T-helper 17 cell (primary cell): ENCODE measurements around the gene TMOD3. TPM values are rescaled to one million over a fixed set of nuclear protein-coding genes. Genes with fewer than 3 reads are reported as not detected.

Experiments
- ATAC-seq: fragments of 150-1000 bp; cut with Tn5 transposase; 2 replicates; pipeline ENCODE4 v1.10.0; 2021; ENCODE audit warnings: mild to moderate bottlenecking, moderate library complexity
- DNase-seq, 3 donors: peaks; one replicate each; pipeline versions ENCODE4 v3.0.0 to v3.0.0-alpha.2; 2020 to 2021
- H3K9me3 ChIP-seq: one replicate; pipeline ENCODE4 v1.7.0; 2013; ENCODE audit warnings: low read length, mild to moderate bottlenecking; ENCODE audit not compliant: control insufficient read depth, poor library complexity, severe bottlenecking
- H3K27ac Mint-ChIP-seq: one replicate; pipeline ENCODE4 v1.8.0; 2022; ENCODE audit warnings: mild to moderate bottlenecking, moderate library complexity, mixed read lengths
- H3K27me3 Mint-ChIP-seq: one replicate; pipeline ENCODE4 v1.8.0; 2022; ENCODE audit warnings: mixed read lengths
- H3K36me3 Mint-ChIP-seq: one replicate; pipeline ENCODE4 v1.8.0; 2022; ENCODE audit warnings: low read depth, mixed read lengths
- H3K4me1 Mint-ChIP-seq: one replicate; pipeline ENCODE4 v1.8.0; 2022; ENCODE audit warnings: mild to moderate bottlenecking, mixed read lengths
- H3K4me3 Mint-ChIP-seq: one replicate; pipeline ENCODE4 v1.8.0; 2022; ENCODE audit warnings: mild to moderate bottlenecking, moderate library complexity, mixed read lengths
- total RNA-seq, 4 donors: library from RNA in 2 of 4; stranded (reverse) in 2 of 4; gene quantifications; one replicate each; pipeline ENCODE4 v1.2.3 and lab custom pipeline; 2022 to 2026

The TMOD3 gene
- total RNA-seq, 2 donors from 2014 or later = 48.1 to 58.1 TPM

- H3K4me1 Mint-ChIP-seq = peaks cover 39% of the 10 kb centered on the region
- no peaks in the 10 kb centered on the region for H3K9me3 ChIP-seq
- peaks cover 15% of the 10 kb centered on the region for H3K36me3 Mint-ChIP-seq
- H3K4me3 Mint-ChIP-seq = peak overlapping the region; percentile 82
- DNase-seq = peak; percentile 22 to 55 (median 28)
- H3K27me3 Mint-ChIP-seq = no peaks in the 10 kb centered on the region
- ATAC-seq = peak; percentile 100
- H3K27ac Mint-ChIP-seq = peak overlapping the region; percentile 88
These were observed 32.3 kb downstream of the TMOD3 start for GRCh38 chr15:51861557-51862359.

GRCh38 chr15:51863131-51863530 lies 33.7 kb downstream of the TMOD3 start:
- peaks cover 36% of the 10 kb centered on the region for H3K4me1 Mint-ChIP-seq
- peak overlapping the region; percentile 21 for H3K4me3 Mint-ChIP-seq
- no peaks in the 10 kb centered on the region for H3K27me3 Mint-ChIP-seq
- ATAC-seq (no peak), DNase-seq (no peak)
- peaks cover 19% of the 10 kb centered on the region for H3K36me3 Mint-ChIP-seq
- H3K9me3 ChIP-seq = no peaks in the 10 kb centered on the region
- H3K27ac Mint-ChIP-seq = peak overlapping the region; percentile 88

GRCh38 chr15:51864408-51865056 lies 35.1 kb downstream of the TMOD3 start:
- Mint-ChIP-seq H3K27me3 (no peaks in the 10 kb centered on the region), H3K4me1 (peaks cover 36% of the 10 kb centered on the region)

GRCh38 chr15:51865317-51865716 lies 35.9 kb downstream of the TMOD3 start:
- Mint-ChIP-seq H3K4me3 (no peak overlapping the region), H3K36me3 (peaks cover 21% of the 10 kb centered on the region), H3K27ac (peak overlapping the region; percentile 88)

More at GRCh38 chr15:51864408-51865056, 35.1 kb downstream of the TMOD3 start:
- H3K36me3 Mint-ChIP-seq = peaks cover 21% of the 10 kb centered on the region
- DNase-seq = no peak
- peak overlapping the region; percentile 88 for H3K27ac Mint-ChIP-seq
- no peak for ATAC-seq
- no peak overlapping the region for H3K4me3 Mint-ChIP-seq
- H3K9me3 ChIP-seq = no peaks in the 10 kb centered on the region

GRCh38 chr15:51866161-51866560 lies 36.7 kb downstream of the TMOD3 start:
- no peaks in the 10 kb centered on the region for H3K9me3 ChIP-seq
- Mint-ChIP-seq H3K4me3 (no peak overlapping the region), H3K36me3 (peaks cover 21% of the 10 kb centered on the region), H3K4me1 (peaks cover 31% of the 10 kb centered on the region), H3K27me3 (no peaks in the 10 kb centered on the region), H3K27ac (peak overlapping the region; percentile 87)
- ATAC-seq (no peak), DNase-seq (no peak)

More at GRCh38 chr15:51865317-51865716, 35.9 kb downstream of the TMOD3 start:
- no peaks in the 10 kb centered on the region for H3K9me3 ChIP-seq
- Mint-ChIP-seq H3K27me3 (no peaks in the 10 kb centered on the region), H3K4me1 (peaks cover 36% of the 10 kb centered on the region)
- no peak for DNase-seq
- ATAC-seq = no peak

GRCh38 chr15:51866751-51867150 lies 37.3 kb downstream of the TMOD3 start:
- H3K27me3 Mint-ChIP-seq = no peaks in the 10 kb centered on the region
- no peak for ATAC-seq
- peak overlapping the region; percentile 87 for H3K27ac Mint-ChIP-seq
- no peak for DNase-seq
- no peaks in the 10 kb centered on the region for H3K9me3 ChIP-seq
- peaks cover 25% of the 10 kb centered on the region for H3K36me3 Mint-ChIP-seq
- no peak overlapping the region for H3K4me3 Mint-ChIP-seq
- H3K4me1 Mint-ChIP-seq = peaks cover 29% of the 10 kb centered on the region

- no peak overlapping the region for H3K4me3 Mint-ChIP-seq
- no peaks in the 10 kb centered on the region for H3K27me3 Mint-ChIP-seq
- H3K27ac Mint-ChIP-seq = peak overlapping the region; percentile 32
- peaks cover 20% of the 10 kb centered on the region for H3K4me1 Mint-ChIP-seq
- ATAC-seq = no peak
- peaks cover 17% of the 10 kb centered on the region for H3K36me3 Mint-ChIP-seq
- H3K9me3 ChIP-seq = no peaks in the 10 kb centered on the region
- no peak for DNase-seq
These were observed 39.6 kb downstream of the TMOD3 start for GRCh38 chr15:51869060-51869421.

GRCh38 chr15:51870774-51871173 lies 41.3 kb downstream of the TMOD3 start:
- H3K4me3 Mint-ChIP-seq = no peak overlapping the region

GRCh38 chr15:51874751-51875644 lies 45.5 kb downstream of the TMOD3 start:
- Mint-ChIP-seq H3K4me1 (peaks cover 27% of the 10 kb centered on the region), H3K27ac (peak overlapping the region; percentile 22), H3K36me3 (peaks cover 10% of the 10 kb centered on the region), H3K4me3 (no peak overlapping the region), H3K27me3 (no peaks in the 10 kb centered on the region)
- H3K9me3 ChIP-seq = no peaks in the 10 kb centered on the region
- ATAC-seq = no peak
- DNase-seq = no peak

More at GRCh38 chr15:51870774-51871173, 41.3 kb downstream of the TMOD3 start:
- H3K4me1 Mint-ChIP-seq = peaks cover 12% of the 10 kb centered on the region
- no peak overlapping the region for H3K27ac Mint-ChIP-seq
- no peak for ATAC-seq
- no peaks in the 10 kb centered on the region for H3K9me3 ChIP-seq
- no peak for DNase-seq
- H3K36me3 Mint-ChIP-seq = peaks cover 16% of the 10 kb centered on the region
- H3K27me3 Mint-ChIP-seq = no peaks in the 10 kb centered on the region

GRCh38 chr15:51876169-51876568 lies 46.7 kb downstream of the TMOD3 start:
- peaks cover 10% of the 10 kb centered on the region for H3K36me3 Mint-ChIP-seq
- H3K4me1 Mint-ChIP-seq = peaks cover 27% of the 10 kb centered on the region
- H3K27me3 Mint-ChIP-seq = no peaks in the 10 kb centered on the region
- DNase-seq (no peak), ATAC-seq (no peak)
- no peak overlapping the region for H3K4me3 Mint-ChIP-seq
- H3K27ac Mint-ChIP-seq = peak overlapping the region; percentile 93
- no peaks in the 10 kb centered on the region for H3K9me3 ChIP-seq

GRCh38 chr15:51878446-51879386 lies 49.3 kb downstream of the TMOD3 start:
- Mint-ChIP-seq H3K27ac (peak overlapping the region; percentile 93), H3K4me1 (peaks cover 22% of the 10 kb centered on the region), H3K4me3 (peak overlapping the region; percentile 53), H3K27me3 (no peaks in the 10 kb centered on the region), H3K36me3 (peaks cover 6% of the 10 kb centered on the region)
- no peaks in the 10 kb centered on the region for H3K9me3 ChIP-seq
- ATAC-seq (peak; percentile 75), DNase-seq (no peak)

- no peak for ATAC-seq
- Mint-ChIP-seq H3K27ac (peak overlapping the region; percentile 93), H3K4me1 (peaks cover 23% of the 10 kb centered on the region), H3K27me3 (no peaks in the 10 kb centered on the region), H3K4me3 (no peak overlapping the region), H3K36me3 (peaks cover 6% of the 10 kb centered on the region)
- no peak for DNase-seq
- no peaks in the 10 kb centered on the region for H3K9me3 ChIP-seq
These were observed 50.1 kb downstream of the TMOD3 start for GRCh38 chr15:51879555-51879954.
